Naive thymus-derived CD8-positive, alpha-beta T cell (primary cell): Measurements from ENCODE around the gene CACNA1B. TPM values are rescaled to one million over a fixed set of nuclear protein-coding genes. Genes with fewer than 3 reads are reported as not detected.
"Not testable (repeated sequence)": the region's sequence is repeated elsewhere in the genome, so short reads cannot be mapped to it uniquely, and the experiment has no call there.

Experiments used
- ATAC-seq, 2 donors: fragments of 150-1000 bp; cut with Tn5 transposase in 1 of 2; sonication (Bioruptor Pico), chemical (Tn5 transposase) in 1 of 2; 1 replicate in 1 of 2; 2 replicates in 1 of 2; pipeline ENCODE4 v1.10.0; 2021; ENCODE audit warnings: mild to moderate bottlenecking in 2 of 2, moderate library complexity in 2 of 2
- POLR2A ChIA-PET: fragments of 350-600 bp; sonication (Branson Sonifier 250); formaldehyde crosslinking; loops from one replicate; lab custom pipeline; 2021; ENCODE audit warnings: antibody characterized with exemption; lab: Charles Lee
- DNase-seq, 10 donors: peaks; one replicate each; pipeline versions ENCODE4 v3.0.0 to v3.0.0-alpha.2; 2020 to 2022
- H3K27ac Mint-ChIP-seq, 10 donors: one replicate each; pipeline ENCODE4 v1.8.0; 2020 to 2022; ENCODE audit warnings: mild to moderate bottlenecking in 10 of 10, mixed read lengths in 10 of 10, moderate library complexity in 4 of 10, inconsistent platforms in 1 of 10
- H3K27me3 Mint-ChIP-seq, 5 donors: one replicate each; pipeline ENCODE4 v1.8.0; 2021 to 2022; ENCODE audit warnings: mixed read lengths in 5 of 5
- H3K36me3 Mint-ChIP-seq, 3 donors: one replicate each; pipeline ENCODE4 v1.8.0; 2020 to 2022; ENCODE audit warnings: mixed read lengths in 3 of 3, mild to moderate bottlenecking in 2 of 3, inconsistent platforms in 1 of 3
- H3K4me1 Mint-ChIP-seq, 4 donors: one replicate each; pipeline ENCODE4 v1.8.0; 2021 to 2022; ENCODE audit warnings: mixed read lengths in 4 of 4
- H3K4me3 Mint-ChIP-seq, 10 donors: one replicate each; pipeline ENCODE4 v1.8.0; 2020 to 2022; ENCODE audit warnings: mild to moderate bottlenecking in 10 of 10, mixed read lengths in 10 of 10, moderate library complexity in 6 of 10, inconsistent platforms in 1 of 10
- H3K9me3 Mint-ChIP-seq, 9 donors: one replicate each; pipeline ENCODE4 v1.8.0; 2020 to 2022; ENCODE audit warnings: mixed read lengths in 9 of 9, mild to moderate bottlenecking in 3 of 9, inconsistent platforms in 1 of 9, moderate library complexity in 1 of 9
- polyA plus RNA-seq, 3 donors: library from polyadenylated mRNA; unstranded; fragments of 300-500 nt; fragmentation: Illumina TruSeq; gene quantifications; one replicate each; pipeline ENCODE4 v1.2.3, GENCODE V29; 2021
- total RNA-seq, 8 experiments: library from RNA in 2 of 8; stranded (reverse) in 2 of 8; gene quantifications; one replicate each; pipeline ENCODE4 v1.2.3 and lab custom pipeline; 2021 to 2026

Gene CACNA1B
- total and polyA plus RNA-seq, 5 experiments from 2014 or later: not detected

DNA sequence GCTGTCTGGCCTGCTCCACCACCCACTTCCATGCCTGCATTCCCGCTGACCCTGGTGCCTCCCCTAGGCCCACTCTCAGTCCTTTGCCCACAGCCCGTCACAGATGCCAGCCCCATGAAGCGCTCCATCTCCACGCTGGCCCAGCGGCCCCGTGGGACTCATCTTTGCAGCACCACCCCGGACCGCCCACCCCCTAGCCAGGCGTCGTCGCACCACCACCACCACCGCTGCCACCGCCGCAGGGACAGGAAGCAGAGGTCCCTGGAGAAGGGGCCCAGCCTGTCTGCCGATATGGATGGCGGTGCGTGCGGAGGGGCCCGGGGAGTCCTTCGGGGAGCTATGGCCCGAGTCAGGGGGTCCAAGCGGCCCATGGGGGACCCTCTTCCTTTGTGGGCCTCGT is 242.5 kb downstream of the CACNA1B start:
- Mint-ChIP-seq H3K4me1 (no peaks in the 10 kb centered on the region), H3K9me3 (no peaks in the 10 kb centered on the region), H3K36me3 (no peaks in the 10 kb centered on the region), H3K27ac (no peak overlapping the region), H3K4me3 (no peak overlapping the region), H3K27me3 (peaks cover 0 to 32% (median 8%) of the 10 kb centered on the region in 5 donors)
- ATAC-seq (no peak), DNase-seq (no peak)
- POLR2A ChIA-PET: no interaction called here

DNA sequence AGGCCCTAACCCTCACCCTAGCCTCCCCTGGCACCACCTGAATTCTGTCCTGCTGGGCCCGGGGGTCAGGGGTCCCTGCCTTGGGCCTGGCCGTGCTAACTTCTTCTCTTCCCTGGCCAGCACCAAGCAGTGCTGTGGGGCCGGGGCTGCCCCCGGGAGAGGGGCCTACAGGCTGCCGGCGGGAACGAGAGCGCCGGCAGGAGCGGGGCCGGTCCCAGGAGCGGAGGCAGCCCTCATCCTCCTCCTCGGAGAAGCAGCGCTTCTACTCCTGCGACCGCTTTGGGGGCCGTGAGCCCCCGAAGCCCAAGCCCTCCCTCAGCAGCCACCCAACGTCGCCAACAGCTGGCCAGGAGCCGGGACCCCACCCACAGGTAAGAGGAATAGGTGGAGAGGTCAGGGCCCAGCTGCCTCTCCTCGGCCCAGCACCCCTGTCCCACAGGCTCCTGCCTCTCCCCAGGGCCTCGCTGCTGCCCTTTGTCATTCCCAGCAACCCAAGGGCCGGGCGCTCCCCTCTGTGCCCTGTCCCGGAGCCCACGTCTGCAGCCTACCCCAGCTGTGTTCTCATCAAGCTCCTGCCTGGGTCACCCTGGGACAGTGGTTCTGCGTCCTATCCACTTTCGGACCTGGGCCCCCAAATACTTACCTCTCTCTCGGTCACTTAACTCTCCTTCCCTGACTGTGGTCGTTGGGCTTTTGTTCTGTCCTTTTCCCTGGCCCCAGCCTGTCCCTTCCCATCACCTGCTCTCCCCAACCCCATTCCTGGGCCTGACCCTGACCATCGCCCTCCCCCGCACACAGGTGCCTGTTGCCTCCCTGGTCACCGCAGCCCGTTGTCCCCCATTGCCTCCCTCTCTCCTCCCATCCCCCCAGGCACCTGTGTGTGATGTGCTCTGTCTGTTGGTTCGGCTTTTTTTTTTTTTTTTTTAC is 243.2 kb downstream of the CACNA1B start:
- DNase-seq (no peak), ATAC-seq (no peak)
- no peaks in the 10 kb centered on the region for H3K9me3 Mint-ChIP-seq
- H3K4me3 Mint-ChIP-seq: no peak overlapping the region
- H3K27ac Mint-ChIP-seq: no peak overlapping the region
- POLR2A ChIA-PET: no interaction called here
- no peaks in the 10 kb centered on the region for H3K4me1 Mint-ChIP-seq
- peaks cover 0 to 30% (median 8%) of the 10 kb centered on the region in 5 donors for H3K27me3 Mint-ChIP-seq
- H3K36me3 Mint-ChIP-seq: no peaks in the 10 kb centered on the region

DNA sequence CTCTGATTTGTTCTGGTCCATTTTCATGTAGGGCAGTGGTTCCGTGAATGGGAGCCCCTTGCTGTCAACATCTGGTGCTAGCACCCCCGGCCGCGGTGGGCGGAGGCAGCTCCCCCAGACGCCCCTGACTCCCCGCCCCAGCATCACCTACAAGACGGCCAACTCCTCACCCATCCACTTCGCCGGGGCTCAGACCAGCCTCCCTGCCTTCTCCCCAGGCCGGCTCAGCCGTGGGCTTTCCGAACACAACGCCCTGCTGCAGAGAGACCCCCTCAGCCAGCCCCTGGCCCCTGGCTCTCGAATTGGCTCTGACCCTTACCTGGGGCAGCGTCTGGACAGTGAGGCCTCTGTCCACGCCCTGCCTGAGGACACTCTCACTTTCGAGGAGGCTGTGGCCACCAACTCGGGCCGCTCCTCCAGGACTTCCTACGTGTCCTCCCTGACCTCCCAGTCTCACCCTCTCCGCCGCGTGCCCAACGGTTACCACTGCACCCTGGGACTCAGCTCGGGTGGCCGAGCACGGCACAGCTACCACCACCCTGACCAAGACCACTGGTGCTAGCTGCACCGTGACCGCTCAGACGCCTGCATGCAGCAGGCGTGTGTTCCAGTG is 244.0 kb downstream of the CACNA1B start:
- H3K27ac Mint-ChIP-seq: no peak overlapping the region
- H3K4me1 Mint-ChIP-seq: no peaks in the 10 kb centered on the region
- no peak overlapping the region for H3K4me3 Mint-ChIP-seq
- H3K27me3 Mint-ChIP-seq: peaks cover 0 to 22% (median 8%) of the 10 kb centered on the region in 5 donors
- H3K36me3 Mint-ChIP-seq: no peaks in the 10 kb centered on the region
- no peaks in the 10 kb centered on the region for H3K9me3 Mint-ChIP-seq
- no peak for ATAC-seq
- POLR2A ChIA-PET: no interaction called here
- no peak for DNase-seq

DNA sequence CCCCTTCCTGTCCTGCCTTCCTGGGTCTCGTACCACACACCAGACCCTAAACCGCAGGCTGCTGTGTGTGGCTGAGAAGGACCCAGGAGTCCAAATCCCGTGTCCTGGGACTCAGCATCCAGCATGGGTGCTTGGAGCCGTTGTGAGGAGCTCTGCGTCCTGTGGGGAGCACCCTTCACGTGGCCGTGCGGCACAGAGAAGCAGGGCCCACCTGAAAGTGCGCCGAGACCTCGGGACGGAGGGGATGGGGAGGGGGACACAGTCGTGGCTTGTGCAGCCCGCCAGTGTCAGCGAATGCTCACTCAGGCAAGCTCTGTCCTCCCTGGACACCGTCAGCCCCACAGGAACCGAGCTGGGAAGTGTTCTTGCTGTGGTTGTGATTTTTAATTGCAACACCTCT is 244.6 kb downstream of the CACNA1B start:
- DNase-seq: no peak
- H3K27me3 Mint-ChIP-seq: peaks cover 0 to 16% (median 8%) of the 10 kb centered on the region in 5 donors

DNA sequence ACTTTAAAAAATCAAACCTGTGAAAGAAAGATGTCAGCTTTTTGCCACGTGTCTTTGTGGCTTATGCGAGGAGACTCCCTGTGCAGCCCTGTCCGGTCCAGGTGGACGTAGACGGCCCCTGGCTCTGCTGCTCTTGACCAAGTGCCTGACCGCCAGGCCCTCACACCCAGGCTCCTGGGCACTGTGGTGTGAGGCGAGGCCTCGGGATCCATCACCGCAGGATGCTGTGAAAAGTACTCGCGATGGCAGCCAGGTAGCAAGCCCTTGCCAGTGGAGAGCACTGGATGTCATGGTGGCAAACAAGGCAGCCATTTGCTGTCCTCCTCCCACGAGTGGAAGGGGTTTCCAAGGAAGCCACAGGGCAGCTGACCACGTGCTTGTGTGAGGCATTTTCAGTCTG is 245.1 kb downstream of the CACNA1B start:
- ATAC-seq: no peak

More for the DNA sequence above, 244.6 kb downstream of the CACNA1B start:
- Mint-ChIP-seq H3K27ac (no peak overlapping the region), H3K36me3 (no peaks in the 10 kb centered on the region), H3K9me3 (no peaks in the 10 kb centered on the region), H3K4me1 (no peaks in the 10 kb centered on the region), H3K4me3 (no peak overlapping the region)
- no peak for ATAC-seq
- POLR2A ChIA-PET: no interaction called here

DNA sequence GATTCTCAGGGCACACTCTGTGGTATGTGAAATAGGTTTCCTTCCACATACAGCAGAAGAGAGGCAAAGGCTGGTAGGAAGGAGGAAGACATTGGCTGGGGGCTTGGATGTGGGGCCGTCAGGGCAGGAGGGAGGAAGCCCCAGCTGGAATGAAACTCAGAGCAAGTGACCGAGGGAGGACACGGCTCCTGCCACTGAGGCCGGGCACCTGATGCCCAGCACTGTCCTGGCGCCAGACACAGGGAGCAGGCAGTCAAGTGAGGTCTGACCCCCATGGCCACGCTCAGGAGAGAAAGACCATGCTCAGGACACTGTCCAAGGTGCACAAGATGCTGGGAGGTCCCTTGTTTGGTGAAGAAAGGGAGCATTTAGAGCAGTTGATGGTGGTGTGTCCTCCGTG is 245.5 kb downstream of the CACNA1B start:
- Mint-ChIP-seq H3K36me3 (no peaks in the 10 kb centered on the region), H3K27ac (peak overlapping the region in 1 of 10 donors; percentile 13), H3K4me3 (no peak overlapping the region), H3K27me3 (peaks cover 0 to 10% (median 3%) of the 10 kb centered on the region in 5 donors), H3K9me3 (peaks cover 0 to 3% (median 0%) of the 10 kb centered on the region in 9 donors), H3K4me1 (no peaks in the 10 kb centered on the region)
- no peak for DNase-seq
- POLR2A ChIA-PET: no interaction called here
- ATAC-seq: no peak

More for the DNA sequence above, 245.1 kb downstream of the CACNA1B start:
- Mint-ChIP-seq H3K4me1 (no peaks in the 10 kb centered on the region), H3K4me3 (no peak overlapping the region), H3K36me3 (no peaks in the 10 kb centered on the region), H3K27ac (peak overlapping the region in 1 of 10 donors; percentile 13), H3K27me3 (peaks cover 0 to 12% (median 5%) of the 10 kb centered on the region in 5 donors), H3K9me3 (no peaks in the 10 kb centered on the region)
- POLR2A ChIA-PET: no interaction called here
- DNase-seq: no peak

DNA sequence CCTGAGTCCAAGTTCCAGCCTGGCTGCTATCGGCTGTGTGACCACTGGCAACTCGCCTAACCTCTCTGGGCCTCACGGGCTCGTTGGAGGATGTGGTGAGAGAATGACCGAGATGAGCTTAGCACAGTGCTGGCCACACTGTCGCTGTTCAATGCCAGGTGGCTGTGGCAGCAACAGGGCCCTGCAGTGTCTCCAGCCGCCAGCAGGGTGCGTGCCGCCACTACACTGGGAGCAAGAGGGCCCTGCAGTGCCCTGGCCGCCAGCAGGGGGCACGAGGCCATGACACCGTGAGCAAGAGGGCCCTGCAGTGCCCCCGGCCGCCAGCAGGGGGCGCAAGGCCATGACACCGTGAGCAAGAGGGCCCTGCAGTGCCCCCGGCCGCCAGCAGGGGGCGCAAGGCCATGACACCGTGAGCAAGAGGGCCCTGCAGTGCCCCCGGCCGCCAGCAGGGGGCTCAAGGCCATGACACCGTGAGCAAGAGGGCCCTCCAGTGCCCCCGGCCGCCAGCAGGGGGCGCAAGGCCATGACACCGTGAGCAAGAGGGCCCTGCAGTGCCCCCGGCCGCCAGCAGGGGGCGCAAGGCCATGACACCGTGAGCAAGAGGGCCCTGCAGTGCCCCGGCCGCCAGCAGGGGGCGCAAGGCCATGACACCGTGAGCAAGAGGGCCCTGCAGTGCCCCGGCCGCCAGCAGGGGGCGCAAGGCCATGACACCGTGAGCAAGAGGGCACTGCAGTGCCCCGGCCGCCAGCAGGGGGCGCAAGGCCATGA is 248.7 kb downstream of the CACNA1B start:
- ATAC-seq, H3K4me3 Mint-ChIP-seq, H3K27me3 Mint-ChIP-seq, H3K27ac Mint-ChIP-seq, H3K4me1 Mint-ChIP-seq, H3K9me3 Mint-ChIP-seq, POLR2A ChIA-PET, H3K36me3 Mint-ChIP-seq: not testable (repeated sequence)
- DNase-seq: peak in 1 of 10 donors; percentile 22

DNA sequence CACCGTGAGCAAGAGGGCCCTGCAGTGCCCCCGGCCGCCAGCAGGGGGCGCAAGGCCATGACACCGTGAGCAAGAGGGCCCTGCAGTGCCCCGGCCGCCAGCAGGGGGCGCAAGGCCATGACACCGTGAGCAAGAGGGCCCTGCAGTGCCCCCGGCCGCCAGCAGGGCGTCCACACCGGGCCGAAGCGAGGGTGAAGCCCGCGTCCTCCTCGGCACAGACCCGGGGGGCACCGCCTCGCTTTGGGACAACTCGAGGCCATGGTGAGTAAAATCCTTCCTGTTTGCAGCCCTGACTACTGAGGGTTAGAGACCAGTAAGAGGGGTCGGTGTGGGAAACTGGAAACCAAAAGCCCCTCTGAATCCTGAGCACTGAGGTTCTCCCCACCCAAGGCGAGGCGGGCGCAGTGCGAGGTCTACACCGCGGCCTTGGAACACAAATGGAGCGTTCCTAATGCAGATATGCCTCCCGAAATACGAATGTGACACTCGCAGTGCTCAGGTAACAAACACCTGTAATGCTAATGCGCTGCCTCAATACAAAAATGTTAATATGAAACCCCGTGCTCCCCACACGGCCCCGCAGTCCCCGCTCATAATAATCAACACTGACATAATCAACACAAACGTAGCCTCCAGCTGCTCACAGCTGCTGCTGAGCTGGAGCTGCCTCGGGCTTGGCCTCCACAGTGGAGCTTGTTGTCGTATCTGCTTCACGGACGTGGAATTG is 249.4 kb downstream of the CACNA1B start:
- ATAC-seq (peak; percentile 39 to 60), DNase-seq (peak in 3 of 10 donors; percentile 6 to 30 (median 26))
- peak overlapping the region in 1 of 10 donors; percentile 24 for H3K4me3 Mint-ChIP-seq
- H3K27me3 Mint-ChIP-seq, H3K9me3 Mint-ChIP-seq, H3K4me1 Mint-ChIP-seq, POLR2A ChIA-PET, H3K36me3 Mint-ChIP-seq: not testable (repeated sequence)
- peak overlapping the region in 2 of 10 donors; percentile 62 to 73 for H3K27ac Mint-ChIP-seq

DNA sequence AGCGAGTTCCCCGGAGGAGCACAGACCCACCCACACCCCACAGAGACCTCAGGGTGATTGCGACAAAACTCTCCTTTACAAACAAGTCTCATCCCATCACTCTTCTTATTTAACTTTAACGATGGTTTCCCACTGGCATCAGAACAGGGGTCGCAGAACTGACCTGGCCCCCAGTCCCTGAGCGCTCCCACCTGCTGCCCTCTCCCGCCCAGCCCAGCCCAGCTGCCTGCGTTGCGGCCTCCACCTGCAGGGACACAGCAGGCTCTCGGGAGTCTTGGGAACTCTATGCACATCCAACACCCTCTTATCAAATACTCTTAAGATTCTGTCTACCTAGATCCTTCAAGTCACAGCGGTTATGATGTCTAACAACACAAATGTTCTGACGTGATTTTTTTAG is 250.4 kb downstream of the CACNA1B start:
- H3K4me3 Mint-ChIP-seq, H3K27ac Mint-ChIP-seq, DNase-seq, H3K36me3 Mint-ChIP-seq, H3K27me3 Mint-ChIP-seq, H3K9me3 Mint-ChIP-seq, POLR2A ChIA-PET, H3K4me1 Mint-ChIP-seq: not testable (repeated sequence)
- ATAC-seq: peak in 1 of 2 donors; percentile 22

DNA sequence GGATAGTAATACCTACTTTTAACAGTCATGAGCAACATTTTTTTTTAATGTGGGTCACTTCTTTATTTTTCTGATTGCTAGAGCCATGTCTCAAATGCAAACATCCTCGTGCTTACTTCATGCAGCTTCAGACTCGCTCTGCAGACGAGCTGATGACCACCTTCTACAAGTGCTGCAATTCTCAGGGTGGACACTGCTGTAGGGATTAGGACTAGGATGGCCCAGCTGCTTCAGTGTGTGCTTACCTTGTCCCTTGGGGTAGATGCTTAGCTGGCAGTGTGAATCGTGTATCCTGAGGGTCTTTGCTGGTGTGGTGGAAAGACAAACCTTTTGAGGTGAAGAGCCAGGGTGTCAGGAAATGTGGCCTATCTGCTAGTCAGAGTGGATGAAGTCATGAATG is 251.7 kb downstream of the CACNA1B start:
- H3K27me3 Mint-ChIP-seq, H3K9me3 Mint-ChIP-seq, H3K36me3 Mint-ChIP-seq, H3K4me3 Mint-ChIP-seq, POLR2A ChIA-PET, ATAC-seq, H3K4me1 Mint-ChIP-seq, H3K27ac Mint-ChIP-seq, DNase-seq: not testable (repeated sequence)

DNA sequence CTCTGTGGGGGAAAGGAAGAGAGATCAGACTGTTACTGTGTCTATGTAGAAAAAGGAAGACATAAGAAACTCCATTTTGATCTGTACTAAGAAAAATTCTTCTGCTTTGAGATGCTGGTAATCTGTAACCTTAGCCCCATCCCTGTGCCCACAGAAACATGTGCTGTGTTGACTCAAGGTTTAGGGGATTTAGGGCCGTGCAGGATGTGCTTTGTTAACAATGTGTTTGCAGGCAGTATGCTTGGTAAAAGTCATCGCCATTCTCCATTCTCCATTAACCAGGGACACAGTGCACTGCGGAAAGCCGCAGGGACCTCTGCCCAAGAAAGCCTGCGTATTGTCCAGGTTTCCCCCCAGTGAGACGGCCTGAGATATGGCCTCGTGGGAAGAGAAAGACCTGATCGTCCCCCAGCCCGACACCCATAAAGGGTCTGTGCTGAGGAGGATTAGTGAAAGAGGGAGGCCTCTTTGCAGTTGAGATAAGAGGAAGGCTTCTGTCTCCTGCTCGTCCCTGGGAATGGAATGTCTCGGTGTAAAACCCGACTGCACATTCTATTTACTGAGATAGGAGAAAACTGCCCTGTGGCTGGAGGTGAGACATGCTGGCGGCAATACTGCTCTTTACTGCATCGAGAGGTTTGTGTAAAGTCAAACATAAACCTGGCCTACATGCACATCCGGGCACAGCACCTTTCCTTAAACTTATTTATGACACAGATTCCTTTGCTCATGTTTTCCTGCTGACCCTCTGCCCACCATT is 255.5 kb downstream of the CACNA1B start:
- H3K36me3 Mint-ChIP-seq, POLR2A ChIA-PET, H3K27me3 Mint-ChIP-seq, ATAC-seq, H3K4me1 Mint-ChIP-seq, H3K9me3 Mint-ChIP-seq, H3K4me3 Mint-ChIP-seq, DNase-seq: not testable (repeated sequence)
- H3K27ac Mint-ChIP-seq: peak overlapping the region in 1 of 10 donors; percentile 60

DNA sequence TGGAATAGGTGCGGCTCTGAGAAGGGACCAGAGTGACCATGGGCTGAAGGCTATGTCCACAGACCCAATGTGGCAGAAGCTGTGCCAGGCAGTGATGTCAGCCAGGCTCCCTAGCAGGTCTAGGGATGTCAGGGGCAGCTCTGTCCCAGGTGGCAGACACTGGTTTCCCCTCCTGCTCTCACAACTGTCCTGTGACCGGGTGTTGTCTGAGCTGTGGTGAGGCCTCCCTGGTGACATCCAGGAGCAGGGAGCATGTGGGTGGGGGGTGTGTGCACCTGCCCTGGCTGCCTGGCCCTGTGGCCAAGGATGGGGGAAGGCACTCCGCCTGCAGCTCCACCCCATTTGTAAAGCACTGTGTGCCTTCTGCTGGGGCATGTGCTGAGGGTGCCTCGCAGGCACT is 257.0 kb downstream of the CACNA1B start:
- DNase-seq, POLR2A ChIA-PET, H3K36me3 Mint-ChIP-seq, H3K27me3 Mint-ChIP-seq, H3K9me3 Mint-ChIP-seq, ATAC-seq, H3K27ac Mint-ChIP-seq, H3K4me3 Mint-ChIP-seq, H3K4me1 Mint-ChIP-seq: not testable (repeated sequence)
